Measurements from ENCODE around the gene PPP1R16B. TPM values are rescaled to one million over a fixed set of nuclear protein-coding genes. Genes with fewer than 3 reads are reported as not detected.

The PPP1R16B gene
- total and polyA plus RNA-seq, 4 donors: 2.6 to 15.0 (median 7.1) TPM

DNA sequence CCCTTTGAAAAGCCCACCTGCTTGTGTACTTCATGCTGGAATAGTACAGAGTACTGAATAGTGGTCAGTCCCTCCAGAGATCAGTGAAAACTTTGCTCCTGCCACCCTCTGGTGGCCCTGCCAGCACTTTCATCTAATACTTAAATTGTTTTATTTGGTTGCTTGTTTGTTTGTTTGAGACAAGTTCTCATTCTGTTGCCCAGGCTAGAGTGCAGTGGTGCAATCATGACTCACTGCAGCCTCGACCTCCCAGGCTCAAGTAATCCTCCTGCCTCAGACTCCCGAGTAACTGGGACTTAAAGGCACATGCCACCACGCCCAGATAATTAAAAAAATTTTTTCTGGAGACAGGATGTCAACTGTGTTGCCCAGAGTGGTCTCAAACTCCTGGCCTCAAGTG lies 129.8 kb downstream of the PPP1R16B start:
- TF ChIP-seq, protein P1, sequence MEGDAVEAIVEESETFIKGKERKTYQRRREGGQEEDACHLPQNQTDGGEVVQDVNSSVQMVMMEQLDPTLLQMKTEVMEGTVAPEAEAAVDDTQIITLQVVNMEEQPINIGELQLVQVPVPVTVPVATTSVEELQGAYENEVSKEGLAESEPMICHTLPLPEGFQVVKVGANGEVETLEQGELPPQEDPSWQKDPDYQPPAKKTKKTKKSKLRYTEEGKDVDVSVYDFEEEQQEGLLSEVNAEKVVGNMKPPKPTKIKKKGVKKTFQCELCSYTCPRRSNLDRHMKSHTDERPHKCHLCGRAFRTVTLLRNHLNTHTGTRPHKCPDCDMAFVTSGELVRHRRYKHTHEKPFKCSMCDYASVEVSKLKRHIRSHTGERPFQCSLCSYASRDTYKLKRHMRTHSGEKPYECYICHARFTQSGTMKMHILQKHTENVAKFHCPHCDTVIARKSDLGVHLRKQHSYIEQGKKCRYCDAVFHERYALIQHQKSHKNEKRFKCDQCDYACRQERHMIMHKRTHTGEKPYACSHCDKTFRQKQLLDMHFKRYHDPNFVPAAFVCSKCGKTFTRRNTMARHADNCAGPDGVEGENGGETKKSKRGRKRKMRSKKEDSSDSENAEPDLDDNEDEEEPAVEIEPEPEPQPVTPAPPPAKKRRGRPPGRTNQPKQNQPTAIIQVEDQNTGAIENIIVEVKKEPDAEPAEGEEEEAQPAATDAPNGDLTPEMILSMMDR (IDR thresholded peaks at IDR 0.05; ENCODE audit: control extremely low read depth, extremely low read depth): no peak
- Histone ChIP-seq H3K27me3 (ENCODE audit: control insufficient read depth in 3 of 3, insufficient read depth in 3 of 3, low read length in 2 of 3) (no peaks in the 10 kb centered on the region), H3K9ac (ENCODE audit: insufficient read depth in 1 of 2, low read length in 2 of 2) (no peak overlapping the region), H3K36me3 (ENCODE audit: control insufficient read depth in 4 of 4, insufficient read depth in 4 of 4, low read length in 4 of 4) (peaks cover 0 to 4% (median 2%) of the 10 kb centered on the region in 4 donors), H3K4me1 (ENCODE audit: control insufficient read depth in 5 of 5, insufficient read depth in 5 of 5, low read length in 5 of 5) (no peaks in the 10 kb centered on the region), H3K9me3 (ENCODE audit: control insufficient read depth in 4 of 4, insufficient read depth in 3 of 4, low read length in 3 of 4) (no peaks in the 10 kb centered on the region), H3K27ac (ENCODE audit: low read depth in 1 of 2, low read length in 1 of 2) (no peak overlapping the region), H3K4me3 (no peak overlapping the region)
- no peak for DNase-seq
- no peak for ATAC-seq (ENCODE audit: insufficient read depth, low FRiP score)
- 74 to 81% methylated on average over 3 of the region's 3 CpGs for whole genome bisulfite sequencing, 2 donors

DNA sequence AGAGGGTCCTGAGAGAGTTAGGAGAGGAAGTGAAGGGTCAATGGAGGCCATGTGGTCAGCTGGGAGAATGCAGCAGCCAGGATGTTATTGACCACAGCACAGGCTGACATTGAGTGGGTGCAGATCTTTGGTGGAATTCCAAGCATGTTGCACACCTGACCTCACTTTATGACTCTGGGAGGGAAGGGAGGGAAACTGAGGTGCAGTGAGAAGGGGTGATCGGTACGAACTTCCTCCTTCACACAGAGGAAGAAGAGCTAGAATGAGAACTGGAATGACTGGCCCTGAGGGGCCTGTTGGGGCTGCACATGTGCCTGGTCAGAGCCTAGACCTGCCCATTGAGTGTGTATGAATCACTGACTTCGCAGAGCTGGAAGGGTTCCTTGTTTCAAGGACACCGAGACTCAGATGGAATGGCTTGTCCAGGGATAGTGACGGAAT lies 130.5 kb downstream of the PPP1R16B start:
- Histone ChIP-seq H3K27ac (ENCODE audit: low read depth in 1 of 2, low read length in 1 of 2) (no peak overlapping the region), H3K4me3 (no peak overlapping the region), H3K4me1 (ENCODE audit: control insufficient read depth in 5 of 5, insufficient read depth in 5 of 5, low read length in 5 of 5) (no peaks in the 10 kb centered on the region), H3K27me3 (ENCODE audit: control insufficient read depth in 3 of 3, insufficient read depth in 3 of 3, low read length in 2 of 3) (no peaks in the 10 kb centered on the region), H3K36me3 (ENCODE audit: control insufficient read depth in 4 of 4, insufficient read depth in 4 of 4, low read length in 4 of 4) (peaks cover 0 to 4% (median 2%) of the 10 kb centered on the region in 4 donors), H3K9ac (ENCODE audit: insufficient read depth in 1 of 2, low read length in 2 of 2) (no peak overlapping the region), H3K9me3 (ENCODE audit: control insufficient read depth in 4 of 4, insufficient read depth in 3 of 4, low read length in 3 of 4) (no peaks in the 10 kb centered on the region)
- WGBS, 2 donors: 78 to 92% methylated on average over 5 of the region's 5 CpGs
- ATAC-seq (ENCODE audit: insufficient read depth, low FRiP score) (no peak), DNase-seq (no peak)
- TF ChIP-seq, protein P1 (IDR thresholded peaks at IDR 0.05; ENCODE audit: control extremely low read depth, extremely low read depth): no peak

DNA sequence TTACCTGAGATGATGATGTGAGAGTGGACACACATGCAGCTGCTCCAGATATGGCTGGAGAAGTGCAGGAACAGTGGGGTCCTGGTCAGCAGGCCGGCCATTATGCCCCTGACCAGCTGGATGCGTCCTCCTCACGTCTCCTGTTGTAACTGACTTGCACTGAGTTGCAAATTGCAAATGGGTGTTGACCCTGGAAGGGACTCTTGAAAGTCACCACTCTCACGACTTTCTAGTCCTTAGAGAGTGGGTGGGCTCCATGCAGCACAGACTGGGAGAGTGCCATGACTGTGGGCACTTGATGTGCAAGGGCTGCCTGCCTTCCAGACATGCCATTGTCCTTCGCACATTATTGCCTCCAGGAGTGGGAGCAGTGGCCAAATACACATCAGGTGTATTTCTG lies 131.5 kb downstream of the PPP1R16B start:
- Histone ChIP-seq H3K9ac (ENCODE audit: insufficient read depth in 1 of 2, low read length in 2 of 2) (no peak overlapping the region), H3K4me1 (ENCODE audit: control insufficient read depth in 5 of 5, insufficient read depth in 5 of 5, low read length in 5 of 5) (no peaks in the 10 kb centered on the region), H3K36me3 (ENCODE audit: control insufficient read depth in 4 of 4, insufficient read depth in 4 of 4, low read length in 4 of 4) (peaks cover 0 to 4% (median 2%) of the 10 kb centered on the region in 4 donors), H3K4me3 (no peak overlapping the region), H3K27me3 (ENCODE audit: control insufficient read depth in 3 of 3, insufficient read depth in 3 of 3, low read length in 2 of 3) (no peaks in the 10 kb centered on the region), H3K27ac (ENCODE audit: low read depth in 1 of 2, low read length in 1 of 2) (no peak overlapping the region), H3K9me3 (ENCODE audit: control insufficient read depth in 4 of 4, insufficient read depth in 3 of 4, low read length in 3 of 4) (no peaks in the 10 kb centered on the region)
- TF ChIP-seq, protein P1 (IDR thresholded peaks at IDR 0.05; ENCODE audit: control extremely low read depth, extremely low read depth): no peak
- 96 to 99% methylated on average over 5 of the region's 5 CpGs for WGBS, 2 donors
- DNase-seq (no peak), ATAC-seq (ENCODE audit: insufficient read depth, low FRiP score) (no peak)

DNA sequence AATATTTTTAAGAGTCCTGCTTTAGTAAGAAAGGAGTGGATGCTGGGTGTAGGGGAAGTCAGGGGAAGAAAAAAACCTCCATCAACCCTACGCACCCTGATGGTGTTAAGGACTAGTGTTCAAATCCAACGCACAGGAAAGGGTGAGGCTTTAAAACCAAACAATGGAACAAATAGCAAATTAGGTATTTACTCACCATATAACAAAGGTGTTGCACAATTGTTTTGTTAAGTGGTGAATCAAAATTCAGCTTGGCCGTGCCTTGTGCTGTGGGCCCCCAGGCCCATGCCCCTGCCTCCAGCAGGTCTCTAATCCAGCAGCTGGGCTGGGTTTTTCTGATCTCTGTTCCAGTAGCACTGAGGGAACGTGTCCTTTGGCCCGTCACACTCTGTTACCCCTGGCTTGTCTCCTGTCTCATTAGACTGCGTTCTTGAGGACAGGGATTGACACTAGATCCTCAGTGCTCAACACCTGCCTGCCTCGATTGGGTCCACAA lies 132.5 kb downstream of the PPP1R16B start:
- Histone ChIP-seq H3K27ac (ENCODE audit: low read depth in 1 of 2, low read length in 1 of 2) (no peak overlapping the region), H3K9ac (ENCODE audit: insufficient read depth in 1 of 2, low read length in 2 of 2) (no peak overlapping the region), H3K4me3 (no peak overlapping the region), H3K4me1 (ENCODE audit: control insufficient read depth in 5 of 5, insufficient read depth in 5 of 5, low read length in 5 of 5) (no peaks in the 10 kb centered on the region), H3K27me3 (ENCODE audit: control insufficient read depth in 3 of 3, insufficient read depth in 3 of 3, low read length in 2 of 3) (no peaks in the 10 kb centered on the region), H3K36me3 (ENCODE audit: control insufficient read depth in 4 of 4, insufficient read depth in 4 of 4, low read length in 4 of 4) (peaks cover 0 to 7% (median 2%) of the 10 kb centered on the region in 4 donors), H3K9me3 (ENCODE audit: control insufficient read depth in 4 of 4, insufficient read depth in 3 of 4, low read length in 3 of 4) (no peaks in the 10 kb centered on the region)
- DNase-seq (no peak), ATAC-seq (ENCODE audit: insufficient read depth, low FRiP score) (no peak)
- TF ChIP-seq, protein P1 (IDR thresholded peaks at IDR 0.05; ENCODE audit: control extremely low read depth, extremely low read depth): no peak
- 89 to 91% methylated on average over 7 of the region's 7 CpGs for WGBS, 2 donors

Data from lung (tissue), 12 donors.